Neural cell (in vitro differentiated cells): ENCODE measurements around the gene SHISAL1. TPM values are rescaled to one million over a fixed set of nuclear protein-coding genes. Genes with fewer than 3 reads are reported as not detected.

Experiments used
- H2AFZ ChIP-seq: fragments of 200-600, 300-800 bp; sonication (generic), shearing (Covaris generic); 2 replicates; pipeline ENCODE4 v1.6.0; 2014; ENCODE audit warnings: low read depth, mild to moderate bottlenecking, antibody characterized with exemption, low read length, moderate library complexity
- H3F3A ChIP-seq: fragments of 200-600 bp; shearing (Covaris generic); 2 replicates; pipeline ENCODE4 v1.6.1; 2016; ENCODE audit warnings: mild to moderate bottlenecking, moderate library complexity, mixed read lengths, antibody characterized with exemption, low read length; ENCODE audit not compliant: insufficient read depth, poor library complexity, severe bottlenecking
- H3K27ac ChIP-seq: fragments of 200-600, 300-800 bp; sonication (generic), shearing (Covaris generic); 2 replicates; pipeline ENCODE4 v1.5.1; 2014; ENCODE audit warnings: mild to moderate bottlenecking, low read length, moderate library complexity
- H3K27me3 ChIP-seq: fragments of 300-800, 200-600 bp; sonication (generic), shearing (Covaris generic); 2 replicates; pipeline ENCODE4 v1.6.0; 2014; ENCODE audit warnings: mild to moderate bottlenecking, low read depth, low read length, moderate library complexity; ENCODE audit not compliant: insufficient read depth
- H3K36me3 ChIP-seq: fragments of 300-800, 200-600 bp; sonication (generic), shearing (Covaris generic); 2 replicates; pipeline ENCODE4 v1.5.1; 2014; ENCODE audit warnings: mild to moderate bottlenecking, antibody characterized with exemption, low read length, moderate library complexity; ENCODE audit not compliant: insufficient read depth
- H3K4me2 ChIP-seq: fragments of 300-800, 200-600 bp; sonication (generic), shearing (Covaris generic); 2 replicates; pipeline ENCODE4 v1.6.0; 2014; ENCODE audit warnings: mild to moderate bottlenecking, low read length
- H3K4me3 ChIP-seq: fragments of 300-800, 200-600 bp; sonication (generic), shearing (Covaris generic); 2 replicates; pipeline ENCODE4 v1.5.1; 2014; ENCODE audit warnings: mild to moderate bottlenecking, low read length, moderate library complexity
- H3K79me2 ChIP-seq: fragments of 200-600 bp; shearing (Covaris generic); replicated peaks from 2 replicates; pipeline ENCODE4 v1.6.0; 2014; ENCODE audit warnings: mild to moderate bottlenecking, low read length, moderate library complexity; ENCODE audit not compliant: insufficient read depth
- H3K9ac ChIP-seq: fragments of 300-800, 200-600 bp; sonication (generic), shearing (Covaris generic); 2 replicates; pipeline ENCODE4 v1.6.1; 2016; ENCODE audit warnings: mild to moderate bottlenecking, low read length, mixed read lengths
- H3K9me2 ChIP-seq: fragments of 200-600 bp; shearing (Covaris generic); 2 replicates; pipeline ENCODE4 v1.6.1; 2016; ENCODE audit warnings: mild to moderate bottlenecking, low read length, mixed read lengths; ENCODE audit not compliant: insufficient read depth
- H3K9me3 ChIP-seq: fragments of 200-600, 300-800 bp; sonication (generic), shearing (Covaris generic); 2 replicates; pipeline ENCODE4 v1.6.1; 2016; ENCODE audit warnings: mild to moderate bottlenecking, mixed run types, low read length, moderate library complexity, mixed read lengths
- H4K20me1 ChIP-seq: fragments of 200-600 bp; shearing (Covaris generic); 2 replicates; pipeline ENCODE4 v1.6.1; 2016; ENCODE audit warnings: mild to moderate bottlenecking, mixed run types; ENCODE audit not compliant: insufficient read depth
- CTCF ChIP-seq: fragments of 450-650 bp; IDR thresholded peaks from 2 replicates; pipeline ENCODE4 v1.5.1; 2014; ENCODE audit warnings: antibody characterized with exemption, mild to moderate bottlenecking, moderate library complexity; ENCODE audit not compliant: poor library complexity, severe bottlenecking
- EP300 ChIP-seq: fragments of 450-650 bp; conservative IDR thresholded peaks from 2 replicates; pipeline ENCODE4 v1.6.1; 2014; ENCODE audit warnings: antibody characterized with exemption, mild to moderate bottlenecking, moderate library complexity; ENCODE audit not compliant: poor library complexity, severe bottlenecking
- EZH2 ChIP-seq: fragments of 200-600, 300-800 bp; shearing (Covaris generic), sonication (generic); IDR thresholded peaks from 2 replicates; pipeline ENCODE4 v1.6.1; 2014; ENCODE audit warnings: antibody characterized with exemption, low read length, borderline replicate concordance, mild to moderate bottlenecking; ENCODE audit not compliant: insufficient read depth, poor library complexity, severe bottlenecking
- MXI1 ChIP-seq: fragments of 450-650 bp; conservative IDR thresholded peaks from 2 replicates; pipeline ENCODE4 v1.6.1; 2014; ENCODE audit warnings: antibody characterized with exemption, mild to moderate bottlenecking; ENCODE audit not compliant: poor library complexity, severe bottlenecking
- POLR2AphosphoS5 ChIP-seq: IDR thresholded peaks from 2 replicates; pipeline ENCODE4 v1.6.1; 2012
- RAD21 ChIP-seq: fragments of 450-650 bp; conservative IDR thresholded peaks from 2 replicates; pipeline ENCODE4 v1.6.1; 2014; ENCODE audit warnings: antibody characterized with exemption, mild to moderate bottlenecking, moderate library complexity
- REST ChIP-seq: IDR thresholded peaks from 2 replicates; pipeline ENCODE4 v1.6.1; 2012; ENCODE audit warnings: borderline replicate concordance
- SMC3 ChIP-seq: fragments of 450-650 bp; conservative IDR thresholded peaks from 2 replicates; pipeline ENCODE4 v1.6.1; 2014; ENCODE audit warnings: antibody characterized with exemption, mild to moderate bottlenecking, moderate library complexity; ENCODE audit not compliant: poor library complexity
- TAF1 ChIP-seq: IDR thresholded peaks from 2 replicates; pipeline ENCODE4 v1.6.1; 2012; ENCODE audit warnings: low read depth
- polyA plus RNA-seq: library from polyadenylated mRNA; depleted of rRNA; stranded (reverse); fragments of >200 nt; gene quantifications from 2 replicates; pipeline ENCODE4 v1.2.3, GENCODE V29; 2014

Gene SHISAL1
- polyA plus RNA-seq, 1 donor from 2014 or later, result 15.4 TPM

DNA sequence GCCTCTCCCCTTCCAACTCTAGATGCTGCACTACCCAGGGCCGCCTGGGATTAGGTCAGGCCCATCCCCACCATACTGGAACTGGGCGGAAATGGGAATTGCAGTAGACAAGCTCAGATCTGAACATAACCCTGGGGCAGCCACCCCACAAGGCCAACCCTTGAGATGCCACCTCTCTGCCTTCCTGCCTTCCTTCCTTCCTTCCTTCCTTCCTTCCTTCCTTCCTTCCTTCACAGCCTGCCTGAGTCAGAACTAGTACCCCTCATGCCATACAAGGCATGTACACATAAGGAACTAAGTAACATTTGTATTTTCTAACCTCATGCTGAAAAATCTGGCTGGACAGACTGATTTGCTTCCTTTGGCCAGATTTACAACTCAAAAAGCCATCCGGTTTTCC lies 28.0 kb downstream of the SHISAL1 start:
- no peak overlapping the region for H3K27ac ChIP-seq
- H3K9me2 ChIP-seq, result no peaks in the 10 kb centered on the region
- no peaks in the 10 kb centered on the region for H3F3A ChIP-seq
- no peak overlapping the region for H3K4me3 ChIP-seq
- H3K9me3 ChIP-seq, result no peaks in the 10 kb centered on the region
- no peak overlapping the region for H2AFZ ChIP-seq
- no peaks in the 10 kb centered on the region for H3K27me3 ChIP-seq
- H4K20me1 ChIP-seq, result no peaks in the 10 kb centered on the region
- H3K9ac ChIP-seq, result no peak overlapping the region
- TF ChIP-seq EP300 (no peak), REST (no peak), POLR2AphosphoS5 (no peak), MXI1 (no peak), SMC3 (no peak), CTCF (no peak), TAF1 (no peak), RAD21 (no peak), EZH2 (no peak)
- H3K4me2 ChIP-seq, result no peak overlapping the region
- no peaks in the 10 kb centered on the region for H3K36me3 ChIP-seq
- no peaks in the 10 kb centered on the region for H3K79me2 ChIP-seq

DNA sequence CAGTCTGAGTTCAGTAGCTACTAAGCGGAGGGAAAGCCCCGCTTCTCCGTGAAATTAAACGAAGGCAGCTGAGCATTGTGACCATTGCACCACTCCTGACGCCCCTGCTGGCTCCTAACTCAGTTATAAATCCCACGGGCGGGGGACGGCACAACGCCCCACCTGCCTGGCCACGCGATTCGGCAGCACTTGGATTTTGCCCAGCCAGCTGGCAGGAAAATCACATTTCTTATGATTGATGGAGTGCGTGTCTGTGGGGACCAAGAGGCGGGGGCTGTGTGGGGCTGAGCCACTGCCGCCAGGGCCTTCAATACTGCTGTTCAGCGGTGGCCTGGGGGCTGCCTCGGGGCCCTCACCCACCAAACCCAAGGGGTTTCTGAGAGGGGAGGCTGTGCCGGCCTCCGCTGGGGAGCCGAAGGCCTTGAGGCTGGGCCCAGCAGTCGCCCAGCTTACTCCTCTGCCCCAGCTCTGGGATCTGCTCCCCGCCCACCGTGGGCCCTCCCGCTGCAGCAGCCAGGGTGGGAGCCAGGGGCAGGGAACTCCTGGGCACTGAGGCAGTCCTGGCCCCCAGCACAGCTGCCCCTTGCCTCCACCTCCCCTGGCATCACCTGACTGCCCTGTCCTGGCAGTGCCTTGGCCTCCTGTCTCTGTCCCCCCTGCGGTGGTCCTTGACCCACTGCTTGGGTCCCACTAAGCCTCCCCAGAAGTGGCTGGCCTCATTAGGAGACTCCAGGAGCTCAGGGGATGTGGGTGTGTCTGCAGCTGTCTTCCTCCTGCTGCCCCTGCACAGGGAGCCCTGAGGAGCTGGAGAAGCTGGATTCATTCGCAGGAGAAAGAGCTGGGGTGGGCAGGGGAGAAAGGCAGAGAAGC lies 30.7 kb downstream of the SHISAL1 start:
- no peak overlapping the region for H3K9ac ChIP-seq
- H3K27ac ChIP-seq, result no peak overlapping the region

More for the DNA sequence above, 30.7 kb downstream of the SHISAL1 start:
- Histone ChIP-seq H3K4me2 (no peak overlapping the region), H3K9me2 (no peaks in the 10 kb centered on the region), H3K79me2 (no peaks in the 10 kb centered on the region), H3K4me3 (no peak overlapping the region), H2AFZ (no peak overlapping the region), H3K27me3 (no peaks in the 10 kb centered on the region), H3F3A (no peaks in the 10 kb centered on the region), H3K9me3 (no peaks in the 10 kb centered on the region), H3K36me3 (no peaks in the 10 kb centered on the region), H4K20me1 (no peaks in the 10 kb centered on the region)
- no peak for TF ChIP-seq SMC3
- TF ChIP-seq MXI1, result no peak
- TF ChIP-seq EZH2, result no peak
- no peak for TF ChIP-seq REST
- no peak for TF ChIP-seq CTCF
- no peak for TF ChIP-seq POLR2AphosphoS5
- no peak for TF ChIP-seq EP300
- TF ChIP-seq TAF1, result no peak
- no peak for TF ChIP-seq RAD21
